Mesenchymal stem cell (in vitro differentiated cells and primary cell): ENCODE measurements around the gene SEMA3A.

Experiments
- DNase-seq: peaks from one replicate; pipeline ENCODE4 v3.0.0-alpha.2; 2013
- H2AFZ ChIP-seq: one replicate; pipeline ENCODE4 v1.6.1; 2013; ENCODE audit warnings: low read depth, mild to moderate bottlenecking, control low read depth, inconsistent platforms, low read length, moderate library complexity
- H2AK5ac ChIP-seq: 2 replicates; pipeline ENCODE4 v1.6.1; 2013; ENCODE audit warnings: low read length, moderate library complexity, mild to moderate bottlenecking, inconsistent platforms; ENCODE audit not compliant: severe bottlenecking
- H2BK120ac ChIP-seq: one replicate; pipeline ENCODE4 v1.6.1; 2013; ENCODE audit warnings: low read depth, mild to moderate bottlenecking, inconsistent platforms, low read length, moderate library complexity
- H2BK12ac ChIP-seq, 2 experiments: one replicate each; pipeline ENCODE4 v1.6.1; 2013; ENCODE audit warnings: inconsistent platforms in 2 of 2, low read length in 2 of 2, mild to moderate bottlenecking in 2 of 2, moderate library complexity in 2 of 2, control low read depth in 1 of 2
- H2BK15ac ChIP-seq: one replicate; pipeline ENCODE4 v1.6.1; 2013; ENCODE audit warnings: mild to moderate bottlenecking, low read depth, inconsistent platforms; ENCODE audit not compliant: poor library complexity, severe bottlenecking
- H2BK5ac ChIP-seq: 2 replicates; pipeline ENCODE4 v1.6.1; 2013; ENCODE audit warnings: low read depth, mild to moderate bottlenecking, low read length, control low read depth, inconsistent platforms; ENCODE audit not compliant: poor library complexity, severe bottlenecking
- H3K14ac ChIP-seq, 2 experiments: one replicate each; pipeline ENCODE4 v1.6.1; 2013; ENCODE audit warnings: inconsistent platforms in 2 of 2, low read length in 2 of 2, control low read depth in 1 of 2, mild to moderate bottlenecking in 1 of 2, moderate library complexity in 1 of 2
- H3K18ac ChIP-seq, 2 experiments: one replicate each; pipeline ENCODE4 v1.6.1; 2013; ENCODE audit warnings: inconsistent platforms in 2 of 2, low read length in 2 of 2, control low read depth in 1 of 2, low read depth in 1 of 2, mild to moderate bottlenecking in 1 of 2
- H3K23ac ChIP-seq, 2 experiments: one replicate each; pipeline ENCODE4 v1.6.1; 2013; ENCODE audit warnings: inconsistent platforms in 2 of 2, low read length in 2 of 2, mild to moderate bottlenecking in 2 of 2, moderate library complexity in 2 of 2, control low read depth in 1 of 2
- H3K27ac ChIP-seq: 2 replicates; pipeline ENCODE4 v1.5.1; 2013; ENCODE audit warnings: mild to moderate bottlenecking, moderate library complexity, low read length, control low read depth, inconsistent platforms; ENCODE audit not compliant: poor library complexity, severe bottlenecking
- H3K27me3 ChIP-seq, 2 experiments: 2 replicates each; pipeline versions ENCODE4 v1.6.1 to v1.7.0; 2013; ENCODE audit warnings: low read length in 2 of 2, mild to moderate bottlenecking in 2 of 2, moderate library complexity in 2 of 2, control low read depth in 1 of 2, inconsistent platforms in 1 of 2; ENCODE audit not compliant: control insufficient read depth in 1 of 2, insufficient read depth in 1 of 2
- H3K36me3 ChIP-seq, 2 experiments: 2 replicates each; pipeline versions ENCODE4 v1.6.1 to v1.7.0; 2013; ENCODE audit warnings: low read length in 2 of 2, control low read depth in 1 of 2, inconsistent platforms in 1 of 2, low read depth in 1 of 2, mild to moderate bottlenecking in 1 of 2; ENCODE audit not compliant: insufficient read depth in 2 of 2, control insufficient read depth in 1 of 2
- H3K4ac ChIP-seq, 2 experiments: one replicate each; pipeline ENCODE4 v1.6.1; 2013; ENCODE audit warnings: inconsistent platforms in 2 of 2, low read length in 2 of 2, mild to moderate bottlenecking in 2 of 2, moderate library complexity in 2 of 2, control low read depth in 1 of 2, low read depth in 1 of 2
- H3K4me1 ChIP-seq: 2 replicates; pipeline ENCODE4 v1.6.1; 2013; ENCODE audit warnings: low read depth, low read length, control low read depth; ENCODE audit not compliant: control insufficient read depth, insufficient read depth
- H3K4me2 ChIP-seq: 2 replicates; pipeline ENCODE4 v1.6.1; 2013; ENCODE audit warnings: low read length, mild to moderate bottlenecking, inconsistent platforms; ENCODE audit not compliant: poor library complexity, severe bottlenecking
- H3K4me3 ChIP-seq, 2 experiments: 2 replicates each; pipeline versions ENCODE4 v1.5.1 to v1.7.0; 2013; ENCODE audit warnings: low read length in 2 of 2, mild to moderate bottlenecking in 2 of 2, control low read depth in 1 of 2, low read depth in 1 of 2; ENCODE audit not compliant: insufficient read depth in 1 of 2
- H3K79me1 ChIP-seq: replicated peaks from 2 replicates; pipeline ENCODE4 v1.6.1; 2013; ENCODE audit warnings: mild to moderate bottlenecking, control low read depth, low read length, inconsistent platforms; ENCODE audit not compliant: poor library complexity, severe bottlenecking
- H3K9ac ChIP-seq: 2 replicates; pipeline ENCODE4 v1.7.0; 2013; ENCODE audit warnings: mild to moderate bottlenecking, low read length, moderate library complexity
- H3K9me3 ChIP-seq: 2 replicates; pipeline ENCODE4 v1.7.0; 2013; ENCODE audit warnings: mild to moderate bottlenecking, low read length; ENCODE audit not compliant: control insufficient read depth
- H4K8ac ChIP-seq: one replicate; pipeline ENCODE4 v1.6.1; 2013; ENCODE audit warnings: inconsistent platforms, mild to moderate bottlenecking, low read length, moderate library complexity
- H4K91ac ChIP-seq: one replicate; pipeline ENCODE4 v1.6.1; 2013; ENCODE audit warnings: mild to moderate bottlenecking, low read length, inconsistent platforms
- WGBS: methylation state at CpG from one replicate; pipeline ENCODE4 v1.1.7; 2013; ENCODE audit warnings: mixed read lengths; 5-methylcytosine and 5-hydroxymethylcytosine counted together

The SEMA3A gene

GRCh38 chr7:84092207-84092606 is 102.4 kb downstream of the SEMA3A start:
- no peaks in the 10 kb centered on the region for H3K36me3 ChIP-seq
- H2BK120ac ChIP-seq = no peak overlapping the region
- H4K91ac ChIP-seq = no peak overlapping the region
- no peak overlapping the region for H2AFZ ChIP-seq
- H3K23ac ChIP-seq = no peak overlapping the region
- H3K9ac ChIP-seq = peak overlapping the region; percentile 76
- H3K4me3 ChIP-seq = peak overlapping the region in 1 of 2 experiments; percentile 26
- no peaks in the 10 kb centered on the region for H3K27me3 ChIP-seq
- 0% methylated on average over 2 of the region's 5 CpGs for WGBS
- no peak overlapping the region for H2BK15ac ChIP-seq
- H3K9me3 ChIP-seq = no peaks in the 10 kb centered on the region
- no peaks in the 10 kb centered on the region for H3K4me1 ChIP-seq
- H3K4ac ChIP-seq = no peak overlapping the region
- no peak overlapping the region for H2AK5ac ChIP-seq
- no peak overlapping the region for H3K27ac ChIP-seq
- H3K4me2 ChIP-seq = peak overlapping the region; percentile 3
- H4K8ac ChIP-seq = no peak overlapping the region
- no peak overlapping the region for H3K18ac ChIP-seq
- no peak overlapping the region for H2BK12ac ChIP-seq
- no peak overlapping the region for H3K14ac ChIP-seq
- DNase-seq = peak; percentile 71
- H3K79me1 ChIP-seq = peaks cover 2% of the 10 kb centered on the region
- H2BK5ac ChIP-seq = no peak overlapping the region

GRCh38 chr7:84091318-84091717 is 103.3 kb downstream of the SEMA3A start:
- Histone ChIP-seq H3K79me1 (no peaks in the 10 kb centered on the region), H4K91ac (no peak overlapping the region), H3K23ac (no peak overlapping the region), H2BK12ac (no peak overlapping the region), H3K9me3 (no peaks in the 10 kb centered on the region), H3K9ac (no peak overlapping the region), H3K4me1 (no peaks in the 10 kb centered on the region), H3K18ac (no peak overlapping the region), H3K27ac (no peak overlapping the region), H4K8ac (no peak overlapping the region), H3K27me3 (no peaks in the 10 kb centered on the region), H2BK120ac (no peak overlapping the region), H2BK5ac (no peak overlapping the region), H3K4ac (no peak overlapping the region), H3K14ac (no peak overlapping the region), H2AFZ (no peak overlapping the region), H3K4me3 (no peak overlapping the region), H2BK15ac (no peak overlapping the region), H3K36me3 (no peaks in the 10 kb centered on the region), H3K4me2 (no peak overlapping the region), H2AK5ac (no peak overlapping the region)
- no peak for DNase-seq
- no CpG with 5 or more reads among the region's 1 CpG for WGBS

GRCh38 chr7:84088802-84089201 is 105.8 kb downstream of the SEMA3A start:
- H3K4ac ChIP-seq = no peak overlapping the region
- H2AFZ ChIP-seq = no peak overlapping the region
- no peak overlapping the region for H3K9ac ChIP-seq
- no peaks in the 10 kb centered on the region for H3K9me3 ChIP-seq
- DNase-seq = peak; percentile 53
- no peaks in the 10 kb centered on the region for H3K4me1 ChIP-seq
- no peak overlapping the region for H2BK15ac ChIP-seq
- no peaks in the 10 kb centered on the region for H3K36me3 ChIP-seq
- H2AK5ac ChIP-seq = no peak overlapping the region
- H3K14ac ChIP-seq = no peak overlapping the region
- H3K18ac ChIP-seq = no peak overlapping the region
- no peaks in the 10 kb centered on the region for H3K27me3 ChIP-seq
- no peak overlapping the region for H3K23ac ChIP-seq
- no peak overlapping the region for H3K4me3 ChIP-seq
- H4K91ac ChIP-seq = no peak overlapping the region
- H3K79me1 ChIP-seq = peaks cover 3% of the 10 kb centered on the region
- no peak overlapping the region for H2BK12ac ChIP-seq
- H2BK120ac ChIP-seq = no peak overlapping the region
- no peak overlapping the region for H3K27ac ChIP-seq
- no peak overlapping the region for H3K4me2 ChIP-seq
- no peak overlapping the region for H4K8ac ChIP-seq
- no peak overlapping the region for H2BK5ac ChIP-seq
- no CpG with 5 or more reads among the region's 1 CpG for WGBS

- H3K27ac ChIP-seq = no peak overlapping the region
- H3K4me1 ChIP-seq = no peaks in the 10 kb centered on the region
- peaks cover 3% of the 10 kb centered on the region for H3K79me1 ChIP-seq
- H3K4me3 ChIP-seq = no peak overlapping the region
- no peak for DNase-seq
- H2BK12ac ChIP-seq = peak overlapping the region in 1 of 2 experiments; percentile 71
- WGBS = 74% methylated on average over 2 of the region's 3 CpGs
- H3K23ac ChIP-seq = no peak overlapping the region
- no peak overlapping the region for H2BK15ac ChIP-seq
- H2AK5ac ChIP-seq = peak overlapping the region; percentile 9
- no peak overlapping the region for H2AFZ ChIP-seq
- no peak overlapping the region for H3K4me2 ChIP-seq
- peak overlapping the region; percentile 78 for H4K91ac ChIP-seq
- no peaks in the 10 kb centered on the region for H3K9me3 ChIP-seq
- no peaks in the 10 kb centered on the region for H3K36me3 ChIP-seq
- no peaks in the 10 kb centered on the region for H3K27me3 ChIP-seq
- H3K4ac ChIP-seq = peak overlapping the region in 1 of 2 experiments; percentile 79
- no peak overlapping the region for H2BK5ac ChIP-seq
- no peak overlapping the region for H3K9ac ChIP-seq
- no peak overlapping the region for H2BK120ac ChIP-seq
- peak overlapping the region; percentile 58 to 78 for H3K18ac ChIP-seq
- no peak overlapping the region for H4K8ac ChIP-seq
- no peak overlapping the region for H3K14ac ChIP-seq
These were observed 108.6 kb downstream of the SEMA3A start for GRCh38 chr7:84085998-84086397.
